Upper lobe of right lung (tissue), 1 donor: ENCODE measurements around the gene MGAT3. TPM values are rescaled to one million over a fixed set of nuclear protein-coding genes. Genes with fewer than 3 reads are reported as not detected.

Experiments used
- ATAC-seq: fragments of 200-7000 bp; cut with Tn5 transposase; one replicate; pipeline ENCODE4 v1.9.1; 2020; ENCODE audit warnings: mild to moderate bottlenecking, moderate library complexity
- DNase-seq: peaks from one replicate; pipeline ENCODE4 v3.0.0-alpha.2; 2020
- H3K27ac ChIP-seq: fragments of 200-600 bp; one replicate; pipeline ENCODE4 v1.8.0; 2022
- H3K27me3 ChIP-seq: fragments of 200-600 bp; one replicate; pipeline ENCODE4 v1.8.0; 2022; ENCODE audit warnings: mild to moderate bottlenecking
- H3K36me3 ChIP-seq: fragments of 200-600 bp; one replicate; pipeline ENCODE4 v1.8.0; 2022
- H3K4me1 ChIP-seq: fragments of 200-600 bp; one replicate; pipeline ENCODE4 v1.8.0; 2022
- H3K4me3 ChIP-seq: fragments of 200-600 bp; one replicate; pipeline ENCODE4 v1.8.0; 2022; ENCODE audit warnings: mild to moderate bottlenecking
- H3K9me3 ChIP-seq: fragments of 200-600 bp; one replicate; pipeline ENCODE4 v1.8.0; 2022
- CTCF ChIP-seq: fragments of 200-600 bp; IDR thresholded peaks from one replicate; pipeline ENCODE4 v1.8.0; 2022; ENCODE audit warnings: antibody characterized with exemption
- intact Hi-C: fragments of 100-400 bp; cut with DNase I; formaldehyde crosslinking; loops from one replicate; pipeline ENCODE4 v1.11.0; 2022
- total RNA-seq: library from RNA; stranded (reverse); fragmentation: NEBNext Ultra II Directional; extraction: Animal tissue kit (Norgen Biotek cat#: 25700); gene quantifications from one replicate; pipeline ENCODE4 v1.2.1, GENCODE V29; 2021
- donor health status: DM: no; HTN: yes; CAD: no; lungs with severe emphysema.

MGAT3 gene
- total RNA-seq, 1 donor from 2014 or later: 34.8 TPM

- ATAC-seq (no peak), DNase-seq (no peak)
- H3K27ac ChIP-seq: no peak overlapping the region
- H3K9me3 ChIP-seq: no peaks in the 10 kb centered on the region
- H3K36me3 ChIP-seq: peaks cover 48% of the 10 kb centered on the region
- peaks cover 20% of the 10 kb centered on the region for H3K4me1 ChIP-seq
- H3K27me3 ChIP-seq: no peaks in the 10 kb centered on the region
- TF ChIP-seq CTCF: no peak
- H3K4me3 ChIP-seq: no peak overlapping the region
- intact Hi-C loops: no loop called here
Measured at GRCh38 chr22:39414377-39414776, 42.4 kb upstream of the MGAT3 start.

GRCh38 chr22:39414886-39415285 is 41.9 kb upstream of the MGAT3 start:
- Histone ChIP-seq H3K36me3 (peaks cover 49% of the 10 kb centered on the region), H3K4me1 (peaks cover 17% of the 10 kb centered on the region), H3K4me3 (no peak overlapping the region), H3K9me3 (no peaks in the 10 kb centered on the region), H3K27ac (no peak overlapping the region), H3K27me3 (no peaks in the 10 kb centered on the region)
- intact Hi-C loops: no loop called here
- DNase-seq (no peak), ATAC-seq (no peak)
- TF ChIP-seq CTCF: no peak

GRCh38 chr22:39415506-39415905 is 41.3 kb upstream of the MGAT3 start:
- Histone ChIP-seq H3K36me3 (peaks cover 55% of the 10 kb centered on the region), H3K4me1 (peaks cover 10% of the 10 kb centered on the region), H3K27ac (no peak overlapping the region), H3K9me3 (no peaks in the 10 kb centered on the region), H3K27me3 (no peaks in the 10 kb centered on the region), H3K4me3 (no peak overlapping the region)
- ATAC-seq: no peak
- intact Hi-C loops: no loop called here
- DNase-seq: no peak
- no peak for TF ChIP-seq CTCF

GRCh38 chr22:39416319-39416718 is 40.5 kb upstream of the MGAT3 start:
- H3K36me3 ChIP-seq: peaks cover 60% of the 10 kb centered on the region
- DNase-seq (no peak), ATAC-seq (no peak)
- no peaks in the 10 kb centered on the region for H3K27me3 ChIP-seq
- intact Hi-C loops: no loop called here
- peaks cover 9% of the 10 kb centered on the region for H3K4me1 ChIP-seq
- no peaks in the 10 kb centered on the region for H3K9me3 ChIP-seq
- no peak for TF ChIP-seq CTCF
- H3K4me3 ChIP-seq: no peak overlapping the region
- no peak overlapping the region for H3K27ac ChIP-seq

- intact Hi-C loops: no loop called here
- peaks cover 74% of the 10 kb centered on the region for H3K36me3 ChIP-seq
- no peak for ATAC-seq
Measured at GRCh38 chr22:39417641-39418040, 39.2 kb upstream of the MGAT3 start.

More at GRCh38 chr22:39417641-39418040, 39.2 kb upstream of the MGAT3 start:
- Histone ChIP-seq H3K27me3 (no peaks in the 10 kb centered on the region), H3K27ac (no peak overlapping the region), H3K9me3 (no peaks in the 10 kb centered on the region), H3K4me1 (no peaks in the 10 kb centered on the region), H3K4me3 (no peak overlapping the region)
- DNase-seq: no peak
- TF ChIP-seq CTCF: no peak
